Effector CD8-positive, alpha-beta T cell (primary cell): ENCODE results near the gene PPP2R2D.
"Not testable (repeated sequence)": the region's sequence is repeated elsewhere in the genome, so short reads cannot be mapped to it uniquely, and the experiment has no call there.

Experiments
- DNase-seq: peaks from one replicate; lab custom pipeline; 2025; lab: John Stamatoyannopoulos, UW

PPP2R2D gene

DNA sequence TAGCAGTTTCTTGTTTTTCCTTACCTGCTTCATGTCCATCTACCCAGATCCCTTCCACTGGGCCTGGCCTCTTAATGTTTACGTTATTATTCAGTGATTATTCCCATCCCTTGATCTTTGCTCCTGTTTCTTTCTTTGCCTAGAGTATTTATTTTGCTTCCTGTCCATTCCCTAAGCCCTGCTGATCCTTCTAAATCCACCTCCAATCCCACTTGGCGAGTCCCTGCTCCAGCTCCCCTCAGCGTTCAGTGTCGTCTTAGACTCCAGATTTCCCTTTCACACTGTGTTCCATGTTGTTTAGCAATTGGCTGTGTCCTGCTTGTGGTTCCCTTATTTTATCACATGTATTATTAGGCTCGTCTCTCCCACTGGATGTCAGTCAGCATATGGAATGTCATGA lies 7.3 kb downstream of the PPP2R2D start:
- no peak for DNase-seq

DNA sequence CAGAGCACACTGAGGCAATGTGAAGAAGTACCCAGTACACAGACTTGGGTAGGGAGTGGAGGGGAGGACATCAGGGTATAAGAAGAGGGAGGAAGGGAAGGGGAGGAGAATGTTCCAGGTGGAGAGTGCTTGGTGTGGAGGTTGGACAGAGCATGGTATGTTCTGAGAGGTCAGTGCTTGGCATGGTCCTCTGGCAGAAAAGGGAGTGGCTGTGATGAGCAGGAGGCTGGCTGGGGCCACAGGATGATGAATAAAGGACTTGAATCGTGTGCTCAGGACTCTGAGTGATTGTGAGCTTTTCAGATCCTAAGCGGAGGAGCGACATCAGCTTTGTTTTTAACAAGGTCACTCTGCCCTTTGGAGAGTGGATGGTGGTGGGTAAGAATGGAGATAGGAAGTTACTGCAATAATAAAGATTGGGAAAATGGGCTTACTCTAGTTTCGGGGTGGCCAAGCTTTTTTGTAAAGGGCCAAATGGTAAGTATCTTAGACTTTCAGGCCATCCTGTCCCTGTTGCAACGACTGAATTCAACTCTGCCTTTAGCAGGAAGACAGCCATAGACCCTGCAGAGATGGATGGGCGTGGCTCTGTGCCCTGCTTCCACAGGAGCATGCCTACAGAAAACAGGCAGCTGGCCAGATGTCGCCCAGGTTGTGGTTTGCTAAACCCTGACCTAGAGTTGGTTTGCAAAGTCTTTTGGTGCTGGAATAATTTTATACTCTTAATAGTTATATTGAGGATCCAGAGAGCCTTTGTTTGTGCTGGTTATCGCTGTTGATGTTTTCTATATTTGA lies 8.4 kb downstream of the PPP2R2D start:
- no peak for DNase-seq

DNA sequence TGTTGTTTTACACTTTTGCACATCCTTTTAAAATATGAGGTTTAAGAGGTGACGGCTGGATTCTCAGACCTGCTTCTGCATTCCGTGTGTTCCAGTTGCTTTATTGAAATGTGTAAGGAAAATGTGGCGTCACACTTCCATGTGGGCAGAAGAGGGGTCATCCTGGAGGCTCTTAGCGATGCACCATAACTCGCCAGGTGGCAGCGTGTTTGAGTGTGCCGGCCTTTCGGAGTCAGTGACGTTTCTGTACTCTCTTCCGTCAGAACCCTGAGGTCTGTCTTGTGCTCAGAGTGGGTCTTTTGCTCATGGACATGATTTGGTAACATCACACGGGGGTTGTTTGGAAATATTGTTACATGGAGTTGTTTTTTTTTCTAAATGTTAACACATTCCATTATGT lies 9.1 kb downstream of the PPP2R2D start:
- DNase-seq = no peak

DNA sequence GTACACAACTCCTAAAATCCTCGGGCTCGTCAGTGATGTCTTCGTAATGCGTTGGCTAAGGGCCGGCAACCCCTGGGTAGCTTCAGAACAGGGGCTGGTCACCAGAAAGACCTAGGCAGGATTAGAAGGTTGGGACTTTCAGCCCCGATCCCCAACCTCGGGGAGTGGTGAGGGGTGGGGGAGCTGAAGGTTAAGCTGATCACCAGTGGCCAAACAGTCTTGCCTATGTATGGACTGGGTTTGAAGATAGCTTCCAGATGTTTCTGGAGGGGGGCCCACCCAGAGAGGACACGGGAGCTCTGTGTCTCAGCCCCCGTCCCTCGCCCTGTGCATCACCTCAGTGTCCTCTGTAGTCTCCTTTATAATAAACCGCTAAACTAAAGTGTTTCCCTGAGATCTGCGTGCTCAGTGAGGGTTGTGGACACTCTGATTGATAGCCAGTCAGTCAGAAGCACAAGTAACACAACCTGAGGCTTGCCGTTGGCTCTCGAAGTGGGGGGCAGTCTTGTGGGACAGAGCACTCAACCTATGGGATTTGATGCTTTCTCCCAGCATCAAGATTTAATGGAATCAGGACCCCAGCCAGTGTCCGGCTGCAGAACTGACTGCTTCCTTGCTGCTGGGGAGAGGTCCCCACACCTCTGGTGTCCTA lies 10.0 kb downstream of the PPP2R2D start:
- DNase-seq = no peak

DNA sequence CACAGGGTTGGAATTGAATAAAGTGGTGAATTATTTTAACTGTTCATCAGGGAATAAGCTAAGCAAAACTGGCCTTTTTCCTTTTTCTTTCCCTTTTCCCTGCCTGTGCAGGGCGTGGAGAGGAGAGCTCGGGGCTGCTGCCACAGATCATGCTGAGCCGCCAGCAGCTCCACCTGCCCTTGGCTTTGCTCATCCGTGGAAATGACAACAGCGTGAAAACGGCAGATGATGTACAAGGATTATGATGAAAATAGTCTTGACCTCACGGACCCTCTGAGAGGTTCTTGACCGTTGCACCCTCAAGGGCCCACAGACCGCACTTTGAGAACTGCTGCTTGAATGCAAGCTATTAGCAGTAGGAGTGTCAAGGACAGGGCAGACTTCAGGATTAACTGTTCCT lies 10.6 kb downstream of the PPP2R2D start:
- DNase-seq = no peak

DNA sequence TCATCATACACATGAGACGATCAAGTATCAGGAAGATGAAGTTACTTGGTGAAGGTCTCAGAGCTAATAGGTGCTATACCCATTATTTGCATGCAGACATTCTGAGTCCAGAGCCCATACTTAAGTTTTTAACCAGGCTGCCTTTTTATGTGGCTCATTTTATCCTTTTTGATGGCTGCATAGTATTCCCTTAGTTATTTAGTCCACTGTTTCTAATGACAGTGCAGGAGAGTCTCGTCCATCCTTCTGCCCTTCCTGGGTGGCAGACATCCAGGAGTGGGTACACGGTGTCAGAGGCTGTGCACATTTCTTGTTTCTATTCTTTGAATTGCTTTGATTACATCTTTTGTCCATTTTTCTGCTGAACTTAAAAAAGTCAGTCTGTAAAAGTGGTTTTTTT lies 11.8 kb downstream of the PPP2R2D start:
- no peak for DNase-seq

DNA sequence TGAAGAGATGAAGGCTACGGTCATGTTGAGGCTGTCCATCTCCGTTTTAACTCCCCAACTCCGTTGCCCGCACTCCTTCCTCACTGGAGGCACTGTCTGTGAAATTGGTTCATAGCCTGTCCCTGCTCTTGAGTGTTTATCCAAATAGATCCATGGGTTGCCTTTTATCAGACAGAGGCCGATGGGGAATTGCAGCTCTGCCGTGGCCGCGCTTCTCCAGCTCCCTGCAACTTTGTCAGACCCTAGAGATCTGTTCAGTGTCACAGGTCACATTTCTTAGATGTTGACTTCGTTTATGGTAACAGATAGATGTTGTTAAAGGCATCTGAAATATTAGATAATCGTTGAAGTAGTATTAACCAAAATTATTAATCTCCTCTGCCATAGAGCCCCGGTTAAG lies 14.7 kb downstream of the PPP2R2D start:
- no peak for DNase-seq

DNA sequence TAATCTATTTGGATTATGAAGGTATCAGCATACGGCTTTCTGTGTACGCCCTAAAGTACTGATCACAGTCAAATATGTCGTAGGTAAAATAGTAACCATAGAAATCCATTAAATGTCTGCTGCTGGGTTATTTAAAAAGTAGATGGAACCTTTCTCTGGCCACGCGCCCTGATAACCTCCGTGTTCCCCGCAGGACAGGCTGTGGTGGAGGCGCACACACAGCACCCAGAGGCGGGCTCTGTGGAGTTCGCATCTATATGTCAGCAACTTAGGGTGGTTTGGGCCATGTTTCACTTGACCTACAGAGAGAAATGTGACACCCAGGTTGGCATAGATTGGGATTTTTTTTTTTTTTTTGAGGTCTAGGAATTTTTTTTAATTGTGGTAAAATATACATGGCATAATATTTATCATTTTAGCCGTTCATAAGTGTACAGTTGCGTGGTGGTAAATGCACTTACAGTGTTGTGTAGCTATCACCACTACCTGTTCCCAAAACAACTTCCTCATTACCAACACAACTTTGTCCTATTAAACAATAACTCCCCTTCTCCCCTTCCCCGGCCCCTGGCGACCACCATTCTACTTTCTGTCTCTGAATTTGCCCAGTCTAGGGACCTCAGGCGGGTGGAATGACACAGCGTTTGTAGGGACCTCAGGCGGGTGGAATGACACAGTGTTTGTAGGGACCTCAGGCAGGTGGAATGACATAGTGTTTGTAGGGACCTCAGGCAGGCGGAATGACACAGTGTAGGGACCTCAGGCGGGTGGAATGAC lies 15.4 kb downstream of the PPP2R2D start:
- no peak for DNase-seq

DNA sequence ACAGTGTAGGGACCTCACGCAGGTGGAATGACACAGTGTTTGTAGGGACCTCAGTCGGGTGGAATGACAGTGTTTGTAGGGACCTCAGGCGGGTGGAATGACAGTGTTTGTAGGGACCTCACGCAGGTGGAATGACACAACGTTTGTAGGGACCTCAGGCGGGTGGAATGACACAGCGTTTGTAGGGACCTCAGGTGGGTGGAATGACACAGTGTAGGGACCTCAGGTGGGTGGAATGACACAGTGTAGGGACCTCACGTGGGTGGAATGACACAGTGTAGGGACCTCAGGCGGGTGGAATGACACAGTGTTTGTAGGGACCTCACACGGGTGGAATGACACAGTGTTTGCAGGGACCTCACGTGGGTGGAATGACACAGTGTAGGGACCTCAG lies 16.0 kb downstream of the PPP2R2D start:
- DNase-seq = not testable (repeated sequence)

DNA sequence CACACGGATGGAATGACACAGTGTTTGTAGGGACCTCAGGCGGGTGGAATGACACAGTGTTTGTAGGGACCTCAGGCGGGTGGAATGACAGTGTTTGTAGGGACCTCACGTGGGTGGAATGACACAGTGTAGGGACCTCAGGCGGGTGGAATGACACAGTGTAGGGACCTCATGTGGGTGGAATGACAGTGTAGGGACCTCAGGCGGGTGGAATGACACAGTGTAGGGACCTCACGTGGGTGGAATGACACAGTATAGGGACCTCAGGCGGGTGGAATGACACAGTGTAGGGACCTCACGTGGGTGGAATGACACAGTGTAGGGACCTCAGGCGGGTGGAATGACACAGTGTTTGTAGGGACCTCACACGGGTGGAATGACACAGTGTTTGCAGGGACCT lies 16.7 kb downstream of the PPP2R2D start:
- DNase-seq = not testable (repeated sequence)

DNA sequence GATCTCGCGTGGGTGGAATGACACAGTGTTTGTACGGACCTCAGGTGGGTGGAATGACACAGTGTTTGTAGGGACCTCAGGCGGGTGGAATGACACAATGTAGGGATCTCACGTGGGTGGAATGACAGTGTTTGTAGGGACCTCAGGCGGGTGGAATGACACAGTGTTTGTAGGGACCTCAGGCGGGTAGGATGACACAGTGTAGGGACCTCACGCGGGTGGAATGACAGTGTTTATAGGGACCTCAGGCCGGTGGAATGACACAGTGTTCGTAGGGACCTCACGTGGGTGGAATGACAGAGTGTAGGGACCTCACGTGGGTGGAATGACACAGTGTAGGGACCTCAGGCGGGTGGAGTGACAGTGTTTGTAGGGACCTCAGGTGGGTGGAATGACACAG lies 18.7 kb downstream of the PPP2R2D start:
- DNase-seq = not testable (repeated sequence)

DNA sequence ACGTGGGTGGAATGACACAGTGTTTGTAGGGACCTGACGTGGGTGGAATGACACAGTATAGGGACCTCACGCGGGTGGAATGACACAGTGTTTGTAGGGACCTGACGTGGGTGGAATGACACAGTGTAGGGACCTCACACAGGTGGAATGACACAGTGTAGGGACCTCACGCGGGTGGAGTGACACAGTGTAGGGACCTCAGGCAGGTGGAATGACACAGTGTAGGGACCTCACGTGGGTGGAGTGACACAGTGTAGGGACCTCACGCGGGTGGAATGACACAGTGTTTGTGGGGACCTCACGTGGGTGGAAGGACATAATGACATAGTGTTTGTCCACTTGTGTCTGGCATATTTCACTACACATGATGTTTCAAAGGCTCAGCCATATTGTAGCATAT lies 19.3 kb downstream of the PPP2R2D start:
- DNase-seq = no peak

DNA sequence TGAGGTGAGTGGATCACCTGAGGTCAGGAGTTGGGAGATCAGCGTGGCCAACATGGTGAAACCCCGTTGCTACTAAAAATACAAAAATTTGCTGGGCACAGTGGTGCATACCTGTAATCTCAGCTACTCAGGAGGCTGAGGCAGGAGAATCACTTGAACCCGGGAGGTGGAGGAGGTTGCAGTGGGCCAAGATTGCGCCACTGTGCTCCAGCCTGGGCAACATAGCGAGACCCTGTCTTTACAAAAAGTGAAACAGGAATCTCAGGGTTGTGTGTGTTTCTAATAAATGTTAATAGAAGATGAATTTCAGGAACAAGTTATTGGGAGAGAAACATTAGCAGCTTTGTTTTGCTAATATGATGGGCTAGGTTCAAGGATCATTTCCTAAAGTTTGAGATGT lies 19.9 kb downstream of the PPP2R2D start:
- no peak for DNase-seq

DNA sequence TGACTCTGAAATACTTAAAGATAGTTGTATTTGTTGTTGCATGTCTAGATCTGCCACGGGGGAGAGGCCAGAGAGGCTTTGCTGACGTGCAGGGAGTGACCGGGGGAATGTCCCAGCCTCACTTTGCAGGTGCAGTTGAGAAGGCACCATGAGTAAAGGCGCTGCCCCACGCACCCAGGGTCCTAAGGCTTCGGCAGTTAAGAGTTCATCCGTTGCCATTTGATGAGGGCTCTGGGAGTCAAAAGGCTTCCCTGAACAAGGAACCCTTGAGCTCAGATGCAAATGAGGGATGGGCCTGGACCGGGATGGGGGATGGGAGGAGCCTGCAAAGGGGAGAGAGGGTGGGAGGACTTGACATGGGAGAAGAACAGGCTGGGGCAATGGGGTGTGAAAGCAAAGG lies 20.4 kb downstream of the PPP2R2D start:
- DNase-seq = no peak

DNA sequence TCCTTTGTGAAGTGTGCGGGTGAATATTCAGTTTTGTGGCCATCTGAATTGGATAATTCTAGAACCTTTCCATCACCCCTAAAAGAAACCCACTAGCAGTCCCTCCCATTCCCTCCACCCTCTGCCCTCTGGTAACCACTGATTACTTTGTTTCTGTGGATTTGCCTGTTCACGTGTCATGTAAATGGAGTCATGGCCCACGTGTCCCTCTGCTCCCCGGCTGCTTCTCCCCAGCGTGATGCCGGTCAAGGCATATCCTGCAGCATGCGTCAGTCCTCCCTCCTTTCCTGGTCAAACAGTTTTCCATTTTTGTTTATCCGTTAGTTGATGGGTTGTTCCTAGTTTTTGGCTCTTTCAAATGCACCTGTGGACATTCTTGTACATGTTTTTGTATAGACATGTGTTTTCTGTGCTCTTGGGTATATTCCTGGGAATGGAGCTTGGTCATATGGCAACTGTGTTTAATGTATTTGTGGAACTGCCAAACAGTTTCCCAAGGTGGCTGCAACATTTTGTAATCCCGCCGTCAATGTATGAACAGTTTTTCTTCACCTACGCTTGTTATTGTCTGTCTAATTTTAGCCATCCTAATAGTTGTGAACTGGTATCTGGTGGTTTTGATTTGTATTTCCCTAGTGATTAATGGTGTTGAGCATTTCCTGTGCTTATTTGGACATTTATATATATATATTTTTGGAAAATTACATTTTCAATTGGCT lies 22.4 kb downstream of the PPP2R2D start:
- no peak for DNase-seq

DNA sequence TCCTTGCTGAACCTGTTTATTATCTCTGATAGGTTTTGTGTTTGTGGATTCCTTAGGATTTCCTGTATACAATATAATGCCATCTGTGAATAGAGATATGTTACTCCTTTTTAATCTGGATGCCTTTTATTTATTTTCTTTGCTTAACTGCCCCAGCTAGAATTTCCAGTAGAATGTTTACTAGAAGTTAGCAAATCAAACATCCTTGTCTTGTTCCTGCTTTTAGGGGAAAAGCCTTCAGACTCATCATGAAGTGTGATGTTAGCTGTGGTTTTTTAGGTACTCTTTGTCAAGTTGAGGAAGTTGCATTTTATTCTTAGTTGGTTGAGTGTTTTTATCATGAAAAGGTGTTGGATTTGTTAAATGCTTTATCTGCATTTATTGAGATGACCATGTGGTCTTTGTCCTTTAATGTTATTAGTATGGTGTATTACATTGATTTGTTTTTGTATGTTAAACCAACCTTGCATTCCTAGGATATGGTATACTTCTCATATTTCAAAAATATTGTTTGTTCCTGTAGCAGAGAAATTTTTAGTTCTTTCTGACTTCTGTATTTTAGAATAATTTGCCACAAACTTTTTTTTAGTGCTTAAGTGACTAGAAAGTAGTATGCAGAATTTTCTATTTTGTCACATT lies 24.3 kb downstream of the PPP2R2D start:
- DNase-seq = no peak

DNA sequence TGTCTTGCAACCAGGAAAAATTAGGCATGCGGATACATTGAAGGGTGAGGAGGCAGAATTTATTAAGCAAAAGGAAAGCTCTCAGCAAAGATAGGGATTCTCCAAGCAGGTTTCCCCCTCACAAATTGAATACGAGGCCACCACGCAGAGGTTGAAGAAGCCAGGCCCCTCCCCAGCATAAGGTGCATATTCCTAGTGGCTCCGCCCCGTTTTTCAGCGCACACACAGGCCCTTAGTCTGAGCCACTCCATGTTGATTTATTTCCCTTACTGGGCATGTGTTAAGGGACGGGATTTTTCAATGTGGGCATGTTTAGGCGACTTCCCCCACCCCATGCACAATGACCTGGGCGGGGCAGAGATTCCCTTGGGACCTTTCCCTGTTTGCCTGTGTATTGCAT lies 24.9 kb downstream of the PPP2R2D start:
- no peak for DNase-seq

DNA sequence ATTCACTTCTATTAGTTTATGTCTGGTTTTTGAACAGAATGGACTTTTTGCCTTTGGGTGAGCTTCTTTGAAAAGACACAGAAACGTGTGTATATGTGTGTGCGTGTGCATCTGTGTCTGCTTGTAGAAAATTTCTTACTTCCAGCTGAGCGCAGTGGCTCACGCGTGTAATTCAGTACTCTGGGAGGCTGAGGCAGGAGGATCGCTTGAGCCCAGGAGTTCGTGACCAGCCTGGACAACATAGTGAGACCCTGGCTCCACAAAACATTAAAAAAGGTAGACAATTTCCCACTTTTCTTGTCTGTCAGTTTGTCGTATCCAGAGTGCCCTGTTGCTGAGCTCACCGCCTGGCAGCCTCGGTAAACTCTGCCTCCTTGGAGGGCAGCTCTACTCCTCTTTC lies 25.4 kb downstream of the PPP2R2D start:
- DNase-seq = no peak

DNA sequence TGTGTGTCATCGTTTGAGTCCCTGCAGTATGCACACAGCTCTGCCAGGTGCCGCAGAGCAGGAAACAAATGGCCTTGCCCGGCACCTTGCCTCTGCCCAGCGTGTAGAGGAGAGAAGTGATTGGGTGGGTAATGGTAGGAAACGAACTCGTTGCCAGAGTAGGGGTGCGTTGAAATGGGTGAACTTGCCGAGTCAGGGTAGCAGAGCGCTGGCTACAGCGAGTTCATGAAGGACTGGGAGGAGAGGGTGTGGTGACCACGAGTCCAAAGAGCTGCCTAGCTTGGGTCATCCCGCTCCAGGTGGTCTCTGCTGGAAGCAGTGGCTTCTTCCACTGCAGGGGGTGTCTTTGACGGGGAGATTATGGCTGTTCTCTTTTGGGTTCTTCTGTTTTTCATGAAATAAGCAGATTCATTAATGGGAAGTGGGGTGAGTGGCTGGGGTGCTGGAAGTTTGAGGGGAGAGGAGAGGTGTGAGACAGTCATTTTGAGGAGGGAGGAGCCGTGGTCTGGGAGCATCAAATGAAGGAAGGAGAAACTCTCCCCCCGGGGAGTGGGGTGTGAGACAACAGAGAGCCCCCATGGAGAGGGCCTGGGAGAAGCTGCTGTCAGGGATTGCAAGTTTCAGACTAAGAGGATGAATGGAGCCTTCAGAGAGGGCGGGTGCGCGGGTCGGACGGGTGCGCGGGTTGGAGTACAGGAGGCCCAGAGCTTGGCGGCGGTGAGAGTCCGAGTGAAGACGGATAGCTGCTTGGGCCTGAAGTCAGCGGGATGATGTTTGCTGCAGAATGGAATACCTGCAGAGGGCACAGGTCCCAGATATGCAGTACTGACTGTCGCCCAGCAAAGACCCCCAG lies 26.2 kb downstream of the PPP2R2D start:
- no peak for DNase-seq

DNA sequence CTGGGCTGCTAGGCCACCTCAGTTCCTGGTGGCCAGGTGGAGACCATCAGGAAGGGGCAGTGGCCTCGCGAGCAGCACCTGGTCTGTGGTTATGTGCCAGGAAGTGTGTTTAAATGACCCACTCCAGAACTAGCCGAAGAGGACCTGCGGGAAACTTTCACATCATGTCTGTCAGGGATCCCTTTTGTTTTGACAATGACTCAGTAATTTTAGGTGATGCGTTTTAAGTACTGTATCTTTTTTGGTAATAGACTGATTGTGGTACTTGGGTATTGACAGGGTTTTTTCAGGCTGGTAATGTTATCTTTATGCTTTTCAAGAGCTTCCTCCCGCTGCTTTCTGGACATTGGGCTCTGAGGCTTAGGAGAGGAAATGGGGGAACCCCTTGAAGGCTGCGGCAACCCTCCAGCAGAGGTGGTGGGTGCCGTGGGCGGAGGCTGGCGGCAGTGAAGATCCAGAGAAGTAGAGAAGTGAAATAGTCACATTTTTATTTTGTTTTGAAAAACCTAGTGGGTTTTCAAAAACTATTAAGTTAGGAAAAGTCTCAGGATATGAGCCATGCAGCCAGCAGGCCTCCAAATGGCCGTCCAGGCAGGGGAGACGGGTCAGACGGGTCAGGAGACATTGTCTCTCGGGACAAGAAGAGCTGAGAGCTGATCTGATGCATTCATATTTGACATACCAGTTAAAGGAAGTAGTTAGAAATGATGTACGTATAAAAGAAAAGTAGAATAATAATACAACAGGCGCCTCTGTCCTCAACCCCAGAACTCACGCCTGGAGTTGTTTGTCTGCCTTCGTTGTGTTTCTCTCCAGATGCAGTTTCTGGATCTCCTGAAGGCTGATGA lies 27.7 kb downstream of the PPP2R2D start:
- DNase-seq = no peak
